HepG2 (cell line): ENCODE results near the gene GRAP. TPM values are rescaled to one million over a fixed set of nuclear protein-coding genes. Genes with fewer than 3 reads are reported as not detected.

Experiments
- CBX1 ChIP-seq: IDR thresholded peaks from one replicate; pipeline ENCODE4 v1.6.1; 2016; ENCODE audit warnings: antibody characterized with exemption, low read depth
- MTA1 ChIP-seq: sonication (generic); formaldehyde crosslinking; IDR thresholded peaks from 2 replicates; pipeline ENCODE4 v1.4.0; 2020; ENCODE audit warnings: missing genetic modification reagents, mild to moderate bottlenecking, borderline replicate concordance
- NCOA1 ChIP-seq: sonication (generic); formaldehyde crosslinking; IDR thresholded peaks from 2 replicates; pipeline ENCODE4 v1.9.0; 2021; ENCODE audit warnings: missing genetic modification reagents
- ONECUT2 ChIP-seq: sonication (generic); formaldehyde crosslinking; IDR thresholded peaks from 2 replicates; pipeline ENCODE4 v1.4.0; 2020; ENCODE audit warnings: missing genetic modification reagents
- RFX3 ChIP-seq: IDR thresholded peaks from 2 replicates; pipeline ENCODE4 v1.6.1; 2016; ENCODE audit warnings: missing biosample characterization, missing genetic modification reagents
- RFX5 ChIP-seq: IDR thresholded peaks from 2 replicates; pipeline ENCODE4 v1.6.1; 2011; ENCODE audit warnings: low read depth, low read length, improper control_type of control experiment
- TCF7L2 ChIP-seq: IDR thresholded peaks from 2 replicates; pipeline ENCODE4 v1.6.1; 2011; ENCODE audit warnings: mild to moderate bottlenecking, low read depth, low read length, moderate library complexity
- ZBTB7B ChIP-seq: sonication (generic); formaldehyde crosslinking; IDR thresholded peaks from 2 replicates; pipeline ENCODE4 v1.4.0; 2020; ENCODE audit warnings: missing genetic modification reagents
- ZKSCAN1 ChIP-seq: fragments of 150-350 bp; IDR thresholded peaks from 2 replicates; pipeline ENCODE4 v1.6.1; 2014; ENCODE audit warnings: low read length
- polyA plus RNA-seq, 8 experiments: library from polyadenylated mRNA; depleted of rRNA in 3 of 8; stranded (reverse) in 7 of 8; unstranded in 1 of 8; fragments of >200 nt; fragmentation: Illumina TruSeq in 4 of 8; extraction: Trizol in 4 of 8; gene quantifications; 2 replicates each; pipeline versions ENCODE4 v1.2.1 to v1.2.3, GENCODE V29; 2011 to 2016; ENCODE audit warnings: low read depth in 4 of 8, missing spikeins in 1 of 8, mixed read lengths in 1 of 8; ENCODE audit not compliant: insufficient read depth in 1 of 8
- total RNA-seq, 5 experiments: library from RNA; depleted of rRNA; stranded (reverse); fragments of >200 nt; fragmentation: Illumina TruSeq; extraction: Trizol; gene quantifications; 2 replicates each; pipeline ENCODE4 v1.2.3, GENCODE V29; 2016; ENCODE audit warnings: low read depth in 1 of 5
- TF ChIP-seq, protein P1 (sequence below): IDR thresholded peaks from 2 replicates; pipeline ENCODE4 v1.4.0; 2020; ENCODE audit warnings: mild to moderate bottlenecking, missing genetic modification reagents
- TF ChIP-seq, protein P2 (sequence below): sonication (generic); formaldehyde crosslinking; IDR thresholded peaks from 2 replicates; pipeline ENCODE4 v1.5.1; 2020; ENCODE audit warnings: missing genetic modification reagents, mild to moderate bottlenecking, borderline replicate concordance
- TF ChIP-seq, protein P3 (sequence below), 2 experiments: IDR thresholded peaks; 2 replicates each; pipeline ENCODE4 v1.6.1; 2011 to 2012; ENCODE audit warnings: low read length in 2 of 2, borderline replicate concordance in 1 of 2, low read depth in 1 of 2, mild to moderate bottlenecking in 1 of 2, moderate library complexity in 1 of 2
- TF ChIP-seq, protein P4 (sequence below): sonication (generic); formaldehyde crosslinking; IDR thresholded peaks from 2 replicates; pipeline ENCODE4 v1.4.0; 2020; ENCODE audit warnings: missing genetic modification reagents
- TF ChIP-seq, protein P5 (sequence below): sonication (generic); formaldehyde crosslinking; IDR thresholded peaks from 2 replicates; pipeline ENCODE4 v1.4.0; 2020; ENCODE audit warnings: mild to moderate bottlenecking, low read depth, missing genetic modification reagents
- TF ChIP-seq, protein P6 (sequence below): sonication (generic); formaldehyde crosslinking; IDR thresholded peaks from 2 replicates; pipeline ENCODE4 v1.4.0; 2020; ENCODE audit warnings: missing genetic modification reagents, borderline replicate concordance

Gene GRAP
- total and polyA plus RNA-seq, 2 of the 13 experiments (the other 11 are each of a cell fraction or from before 2014, with no cell fraction given) = 0.77 to 1.7 TPM

DNA sequence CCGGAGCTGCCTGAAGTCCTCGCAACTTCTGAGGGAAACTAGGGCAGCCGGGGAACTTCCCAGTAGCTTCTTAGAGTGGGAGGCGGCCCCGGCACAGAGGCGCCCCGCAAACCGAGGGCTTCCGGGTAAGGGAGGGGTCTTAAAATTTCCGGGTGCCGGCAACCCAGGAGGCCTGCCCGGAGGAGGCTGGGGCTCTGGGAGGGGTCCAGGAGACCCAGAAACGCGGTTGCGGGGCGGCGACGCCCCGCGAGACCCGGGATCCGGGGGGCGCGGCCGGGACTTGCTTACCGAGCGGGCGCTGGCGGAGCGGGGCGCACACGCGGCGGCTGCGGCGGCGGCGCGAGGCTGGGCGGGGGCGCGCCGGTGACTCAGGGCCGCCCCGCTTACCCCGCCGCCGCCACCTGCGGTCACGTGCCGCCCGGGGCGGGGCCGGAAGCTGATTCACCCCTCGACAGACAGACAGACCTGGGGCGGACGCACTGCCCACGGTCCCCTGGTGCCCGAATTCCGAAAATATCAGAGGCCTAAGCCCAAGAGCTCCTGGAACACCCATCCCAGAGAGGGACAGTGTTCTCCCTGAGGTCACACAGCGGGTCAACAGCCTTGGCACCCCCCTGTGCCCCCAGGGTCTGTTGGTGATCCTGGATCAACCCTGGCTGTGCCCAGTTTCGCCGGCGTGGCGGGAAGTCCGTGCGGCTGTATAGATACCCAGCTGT, 42.2 kb downstream of the GRAP start, which contains the start of gene FAM83G (continued):
- no peak for TF ChIP-seq CBX1
- no peak for TF ChIP-seq ZKSCAN1
- TF ChIP-seq, protein P1, sequence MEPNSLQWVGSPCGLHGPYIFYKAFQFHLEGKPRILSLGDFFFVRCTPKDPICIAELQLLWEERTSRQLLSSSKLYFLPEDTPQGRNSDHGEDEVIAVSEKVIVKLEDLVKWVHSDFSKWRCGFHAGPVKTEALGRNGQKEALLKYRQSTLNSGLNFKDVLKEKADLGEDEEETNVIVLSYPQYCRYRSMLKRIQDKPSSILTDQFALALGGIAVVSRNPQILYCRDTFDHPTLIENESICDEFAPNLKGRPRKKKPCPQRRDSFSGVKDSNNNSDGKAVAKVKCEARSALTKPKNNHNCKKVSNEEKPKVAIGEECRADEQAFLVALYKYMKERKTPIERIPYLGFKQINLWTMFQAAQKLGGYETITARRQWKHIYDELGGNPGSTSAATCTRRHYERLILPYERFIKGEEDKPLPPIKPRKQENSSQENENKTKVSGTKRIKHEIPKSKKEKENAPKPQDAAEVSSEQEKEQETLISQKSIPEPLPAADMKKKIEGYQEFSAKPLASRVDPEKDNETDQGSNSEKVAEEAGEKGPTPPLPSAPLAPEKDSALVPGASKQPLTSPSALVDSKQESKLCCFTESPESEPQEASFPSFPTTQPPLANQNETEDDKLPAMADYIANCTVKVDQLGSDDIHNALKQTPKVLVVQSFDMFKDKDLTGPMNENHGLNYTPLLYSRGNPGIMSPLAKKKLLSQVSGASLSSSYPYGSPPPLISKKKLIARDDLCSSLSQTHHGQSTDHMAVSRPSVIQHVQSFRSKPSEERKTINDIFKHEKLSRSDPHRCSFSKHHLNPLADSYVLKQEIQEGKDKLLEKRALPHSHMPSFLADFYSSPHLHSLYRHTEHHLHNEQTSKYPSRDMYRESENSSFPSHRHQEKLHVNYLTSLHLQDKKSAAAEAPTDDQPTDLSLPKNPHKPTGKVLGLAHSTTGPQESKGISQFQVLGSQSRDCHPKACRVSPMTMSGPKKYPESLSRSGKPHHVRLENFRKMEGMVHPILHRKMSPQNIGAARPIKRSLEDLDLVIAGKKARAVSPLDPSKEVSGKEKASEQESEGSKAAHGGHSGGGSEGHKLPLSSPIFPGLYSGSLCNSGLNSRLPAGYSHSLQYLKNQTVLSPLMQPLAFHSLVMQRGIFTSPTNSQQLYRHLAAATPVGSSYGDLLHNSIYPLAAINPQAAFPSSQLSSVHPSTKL (CRISPR knock-in tag) = peak; percentile 52
- no peak for TF ChIP-seq MTA1
- TF ChIP-seq, protein P2, sequence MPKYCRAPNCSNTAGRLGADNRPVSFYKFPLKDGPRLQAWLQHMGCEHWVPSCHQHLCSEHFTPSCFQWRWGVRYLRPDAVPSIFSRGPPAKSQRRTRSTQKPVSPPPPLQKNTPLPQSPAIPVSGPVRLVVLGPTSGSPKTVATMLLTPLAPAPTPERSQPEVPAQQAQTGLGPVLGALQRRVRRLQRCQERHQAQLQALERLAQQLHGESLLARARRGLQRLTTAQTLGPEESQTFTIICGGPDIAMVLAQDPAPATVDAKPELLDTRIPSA (CRISPR knock-in tag) = no peak
- TF ChIP-seq ZBTB7B (CRISPR knock-in tag) = peak; percentile 72
- TF ChIP-seq RFX3 (CRISPR knock-in tag) = no peak
- TF ChIP-seq, protein P3, sequence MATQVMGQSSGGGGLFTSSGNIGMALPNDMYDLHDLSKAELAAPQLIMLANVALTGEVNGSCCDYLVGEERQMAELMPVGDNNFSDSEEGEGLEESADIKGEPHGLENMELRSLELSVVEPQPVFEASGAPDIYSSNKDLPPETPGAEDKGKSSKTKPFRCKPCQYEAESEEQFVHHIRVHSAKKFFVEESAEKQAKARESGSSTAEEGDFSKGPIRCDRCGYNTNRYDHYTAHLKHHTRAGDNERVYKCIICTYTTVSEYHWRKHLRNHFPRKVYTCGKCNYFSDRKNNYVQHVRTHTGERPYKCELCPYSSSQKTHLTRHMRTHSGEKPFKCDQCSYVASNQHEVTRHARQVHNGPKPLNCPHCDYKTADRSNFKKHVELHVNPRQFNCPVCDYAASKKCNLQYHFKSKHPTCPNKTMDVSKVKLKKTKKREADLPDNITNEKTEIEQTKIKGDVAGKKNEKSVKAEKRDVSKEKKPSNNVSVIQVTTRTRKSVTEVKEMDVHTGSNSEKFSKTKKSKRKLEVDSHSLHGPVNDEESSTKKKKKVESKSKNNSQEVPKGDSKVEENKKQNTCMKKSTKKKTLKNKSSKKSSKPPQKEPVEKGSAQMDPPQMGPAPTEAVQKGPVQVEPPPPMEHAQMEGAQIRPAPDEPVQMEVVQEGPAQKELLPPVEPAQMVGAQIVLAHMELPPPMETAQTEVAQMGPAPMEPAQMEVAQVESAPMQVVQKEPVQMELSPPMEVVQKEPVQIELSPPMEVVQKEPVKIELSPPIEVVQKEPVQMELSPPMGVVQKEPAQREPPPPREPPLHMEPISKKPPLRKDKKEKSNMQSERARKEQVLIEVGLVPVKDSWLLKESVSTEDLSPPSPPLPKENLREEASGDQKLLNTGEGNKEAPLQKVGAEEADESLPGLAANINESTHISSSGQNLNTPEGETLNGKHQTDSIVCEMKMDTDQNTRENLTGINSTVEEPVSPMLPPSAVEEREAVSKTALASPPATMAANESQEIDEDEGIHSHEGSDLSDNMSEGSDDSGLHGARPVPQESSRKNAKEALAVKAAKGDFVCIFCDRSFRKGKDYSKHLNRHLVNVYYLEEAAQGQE (IDR thresholded peaks at IDR 0.05; ENCODE audit: borderline replicate concordance in 1 of 2, low read depth in 1 of 2, low read length in 2 of 2) = peak in 1 of 2 experiments; percentile 11; a peak in 1 of 4 replicates
- TF ChIP-seq TCF7L2 = no peak
- no peak for TF ChIP-seq NCOA1 (CRISPR knock-in tag)
- no peak for TF ChIP-seq RFX5
- TF ChIP-seq, protein P4, sequence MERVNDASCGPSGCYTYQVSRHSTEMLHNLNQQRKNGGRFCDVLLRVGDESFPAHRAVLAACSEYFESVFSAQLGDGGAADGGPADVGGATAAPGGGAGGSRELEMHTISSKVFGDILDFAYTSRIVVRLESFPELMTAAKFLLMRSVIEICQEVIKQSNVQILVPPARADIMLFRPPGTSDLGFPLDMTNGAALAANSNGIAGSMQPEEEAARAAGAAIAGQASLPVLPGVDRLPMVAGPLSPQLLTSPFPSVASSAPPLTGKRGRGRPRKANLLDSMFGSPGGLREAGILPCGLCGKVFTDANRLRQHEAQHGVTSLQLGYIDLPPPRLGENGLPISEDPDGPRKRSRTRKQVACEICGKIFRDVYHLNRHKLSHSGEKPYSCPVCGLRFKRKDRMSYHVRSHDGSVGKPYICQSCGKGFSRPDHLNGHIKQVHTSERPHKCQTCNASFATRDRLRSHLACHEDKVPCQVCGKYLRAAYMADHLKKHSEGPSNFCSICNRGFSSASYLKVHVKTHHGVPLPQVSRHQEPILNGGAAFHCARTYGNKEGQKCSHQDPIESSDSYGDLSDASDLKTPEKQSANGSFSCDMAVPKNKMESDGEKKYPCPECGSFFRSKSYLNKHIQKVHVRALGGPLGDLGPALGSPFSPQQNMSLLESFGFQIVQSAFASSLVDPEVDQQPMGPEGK (CRISPR knock-in tag) = peak; percentile 76
- TF ChIP-seq, protein P5, sequence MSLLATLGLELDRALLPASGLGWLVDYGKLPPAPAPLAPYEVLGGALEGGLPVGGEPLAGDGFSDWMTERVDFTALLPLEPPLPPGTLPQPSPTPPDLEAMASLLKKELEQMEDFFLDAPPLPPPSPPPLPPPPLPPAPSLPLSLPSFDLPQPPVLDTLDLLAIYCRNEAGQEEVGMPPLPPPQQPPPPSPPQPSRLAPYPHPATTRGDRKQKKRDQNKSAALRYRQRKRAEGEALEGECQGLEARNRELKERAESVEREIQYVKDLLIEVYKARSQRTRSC (CRISPR knock-in tag) = 0 out of 2 replicates have a peak, but pooled peaks have one; percentile 44
- no peak for TF ChIP-seq ONECUT2
- TF ChIP-seq, protein P6, sequence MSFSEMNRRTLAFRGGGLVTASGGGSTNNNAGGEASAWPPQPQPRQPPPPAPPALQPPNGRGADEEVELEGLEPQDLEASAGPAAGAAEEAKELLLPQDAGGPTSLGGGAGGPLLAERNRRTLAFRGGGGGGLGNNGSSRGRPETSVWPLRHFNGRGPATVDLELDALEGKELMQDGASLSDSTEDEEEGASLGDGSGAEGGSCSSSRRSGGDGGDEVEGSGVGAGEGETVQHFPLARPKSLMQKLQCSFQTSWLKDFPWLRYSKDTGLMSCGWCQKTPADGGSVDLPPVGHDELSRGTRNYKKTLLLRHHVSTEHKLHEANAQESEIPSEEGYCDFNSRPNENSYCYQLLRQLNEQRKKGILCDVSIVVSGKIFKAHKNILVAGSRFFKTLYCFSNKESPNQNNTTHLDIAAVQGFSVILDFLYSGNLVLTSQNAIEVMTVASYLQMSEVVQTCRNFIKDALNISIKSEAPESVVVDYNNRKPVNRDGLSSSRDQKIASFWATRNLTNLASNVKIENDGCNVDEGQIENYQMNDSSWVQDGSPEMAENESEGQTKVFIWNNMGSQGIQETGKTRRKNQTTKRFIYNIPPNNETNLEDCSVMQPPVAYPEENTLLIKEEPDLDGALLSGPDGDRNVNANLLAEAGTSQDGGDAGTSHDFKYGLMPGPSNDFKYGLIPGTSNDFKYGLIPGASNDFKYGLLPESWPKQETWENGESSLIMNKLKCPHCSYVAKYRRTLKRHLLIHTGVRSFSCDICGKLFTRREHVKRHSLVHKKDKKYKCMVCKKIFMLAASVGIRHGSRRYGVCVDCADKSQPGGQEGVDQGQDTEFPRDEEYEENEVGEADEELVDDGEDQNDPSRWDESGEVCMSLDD (CRISPR knock-in tag) = no peak
